ENCODE measurements around the gene ZNF783. TPM values are rescaled to one million over a fixed set of nuclear protein-coding genes. Genes with fewer than 3 reads are reported as not detected.

Gene ZNF783
- polyA plus RNA-seq, 1 donor from 2014 or later: 8.1 TPM

DNA sequence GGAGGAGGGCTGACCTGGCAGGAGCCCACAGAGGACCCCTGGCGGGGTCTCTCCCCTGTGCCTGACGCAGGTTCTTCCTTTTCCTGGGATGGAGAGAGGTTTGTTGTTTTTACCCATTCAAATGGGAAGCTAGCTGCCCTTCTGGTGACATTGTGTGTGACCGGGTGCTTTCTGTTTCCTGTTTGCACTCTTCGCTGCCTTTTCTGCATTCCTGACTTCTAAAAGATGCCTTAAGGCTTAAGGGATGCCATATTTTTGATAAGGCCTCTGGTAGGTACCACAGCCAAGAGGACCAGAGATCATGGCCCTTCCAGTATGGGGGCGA is 20.3 kb downstream of the ZNF783 start:
- Mint-ChIP-seq H3K4me1 (peaks cover 16 to 28% (median 18%) of the 10 kb centered on the region in 3 donors), H3K27ac (no peak overlapping the region), H3K36me3 (peaks cover 12% of the 10 kb centered on the region), H3K27me3 (no peaks in the 10 kb centered on the region), H3K4me3 (peak overlapping the region in 1 of 4 donors; percentile 51), H3K9me3 (no peaks in the 10 kb centered on the region)

- Mint-ChIP-seq H3K36me3 (peaks cover 11% of the 10 kb centered on the region), H3K4me1 (peaks cover 18 to 29% (median 19%) of the 10 kb centered on the region in 3 donors)
Observed at GRCh38 chr7:149283321-149283720, 21.3 kb downstream of the ZNF783 start.

GRCh38 chr7:149284343-149284742 is 22.3 kb downstream of the ZNF783 start:
- no peaks in the 10 kb centered on the region for H3K27me3 Mint-ChIP-seq
- H3K36me3 Mint-ChIP-seq: peaks cover 11% of the 10 kb centered on the region
- H3K4me3 Mint-ChIP-seq: peak overlapping the region; percentile 80 to 97 (median 92)
- peaks cover 18 to 29% (median 19%) of the 10 kb centered on the region in 3 donors for H3K4me1 Mint-ChIP-seq
- H3K9me3 Mint-ChIP-seq: no peaks in the 10 kb centered on the region
- H3K27ac Mint-ChIP-seq: peak overlapping the region; percentile 50 to 91 (median 86)

More at GRCh38 chr7:149283321-149283720, 21.3 kb downstream of the ZNF783 start:
- Mint-ChIP-seq H3K27me3 (no peaks in the 10 kb centered on the region), H3K9me3 (no peaks in the 10 kb centered on the region), H3K4me3 (no peak overlapping the region), H3K27ac (peak overlapping the region in 1 of 3 donors; percentile 86)

GRCh38 chr7:149284850-149285585 is 23.0 kb downstream of the ZNF783 start:
- peak overlapping the region; percentile 80 to 97 (median 92) for H3K4me3 Mint-ChIP-seq
- no peaks in the 10 kb centered on the region for H3K9me3 Mint-ChIP-seq
- H3K27ac Mint-ChIP-seq: peak overlapping the region; percentile 50 to 91 (median 86)
- H3K36me3 Mint-ChIP-seq: peaks cover 10% of the 10 kb centered on the region
- no peaks in the 10 kb centered on the region for H3K27me3 Mint-ChIP-seq
- peaks cover 18 to 29% (median 19%) of the 10 kb centered on the region in 3 donors for H3K4me1 Mint-ChIP-seq

DNA sequence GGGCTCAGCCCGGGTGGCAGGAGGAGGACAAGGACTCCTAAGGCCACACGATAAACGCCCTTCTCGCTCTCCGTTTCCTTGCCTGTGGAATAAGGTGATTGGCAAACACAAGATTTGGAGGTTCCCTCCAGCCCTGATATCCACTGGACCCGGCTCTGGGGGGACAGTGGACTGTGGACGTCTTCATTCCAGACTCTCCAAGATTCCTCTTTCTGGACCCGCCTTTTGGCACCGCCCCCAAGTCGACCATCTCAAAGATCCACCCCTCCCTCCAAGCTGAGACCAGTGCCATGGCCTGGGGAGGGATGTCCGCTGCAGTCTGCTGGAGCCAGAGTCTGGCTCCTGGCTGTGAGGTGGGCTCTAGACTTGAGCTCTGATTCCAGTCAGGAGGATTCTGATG is 23.6 kb downstream of the ZNF783 start:
- H3K36me3 Mint-ChIP-seq: peaks cover 10% of the 10 kb centered on the region
- peak overlapping the region; percentile 80 to 97 (median 92) for H3K4me3 Mint-ChIP-seq
- no peaks in the 10 kb centered on the region for H3K9me3 Mint-ChIP-seq
- H3K4me1 Mint-ChIP-seq: peaks cover 18 to 29% (median 19%) of the 10 kb centered on the region in 3 donors
- H3K27me3 Mint-ChIP-seq: no peaks in the 10 kb centered on the region
- H3K27ac Mint-ChIP-seq: peak overlapping the region in 1 of 3 donors; percentile 86

DNA sequence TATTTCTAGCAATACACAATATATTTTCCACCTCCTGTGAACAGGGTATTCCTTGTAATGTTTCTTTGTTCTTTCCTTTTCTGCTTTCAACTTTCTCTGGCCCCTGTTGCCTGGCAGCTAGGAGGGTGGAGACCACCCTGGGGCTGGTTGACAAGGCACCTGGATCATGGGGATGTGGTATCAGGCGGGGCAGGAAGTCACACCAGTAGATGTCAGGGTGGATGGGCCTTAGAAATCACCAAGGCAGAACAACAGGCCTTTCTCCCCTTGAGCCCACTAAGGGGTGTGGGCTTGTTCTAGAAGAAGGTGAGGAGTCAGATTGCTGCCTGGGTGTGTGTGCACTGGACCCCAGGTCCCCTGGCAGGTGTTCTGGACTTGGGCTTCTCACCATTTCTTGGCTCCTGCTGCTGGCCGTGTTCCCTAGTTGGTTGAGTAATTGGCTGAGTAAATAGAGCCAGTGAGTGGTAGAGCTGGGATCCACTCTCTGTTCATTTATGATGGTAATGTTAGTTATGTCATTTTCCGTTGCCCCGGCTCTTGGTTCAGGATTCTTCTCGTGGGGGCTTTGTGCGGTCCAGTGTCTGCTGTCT is 24.9 kb downstream of the ZNF783 start:
- Mint-ChIP-seq H3K4me3 (peak overlapping the region; percentile 30 to 90 (median 62)), H3K9me3 (no peaks in the 10 kb centered on the region), H3K4me1 (peaks cover 18 to 29% (median 19%) of the 10 kb centered on the region in 3 donors), H3K27ac (peak overlapping the region in 2 of 3 donors; percentile 25 to 39), H3K27me3 (no peaks in the 10 kb centered on the region), H3K36me3 (peaks cover 10% of the 10 kb centered on the region)

DNA sequence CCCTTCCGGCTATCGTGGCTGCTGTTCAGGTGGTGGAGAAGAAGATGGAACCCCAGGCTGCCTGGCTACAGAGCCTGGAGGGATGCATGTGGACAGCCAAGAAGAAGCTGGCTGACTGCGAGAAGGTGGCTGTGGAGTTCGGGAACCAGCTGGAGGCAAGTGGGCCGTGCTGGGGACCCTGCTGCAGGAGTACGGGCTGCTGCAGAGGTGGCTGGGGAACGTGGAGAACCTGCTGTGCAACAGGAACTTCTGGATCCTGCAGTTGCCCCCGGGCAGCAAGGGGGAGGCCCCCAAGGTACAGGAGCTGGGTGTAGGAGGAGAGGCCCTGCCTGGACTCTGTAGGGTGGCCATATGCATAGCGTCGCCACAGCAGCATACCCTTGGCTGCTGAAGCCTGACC is 25.6 kb downstream of the ZNF783 start:
- Mint-ChIP-seq H3K27ac (no peak overlapping the region), H3K9me3 (no peaks in the 10 kb centered on the region), H3K27me3 (no peaks in the 10 kb centered on the region), H3K36me3 (peaks cover 6% of the 10 kb centered on the region), H3K4me3 (peak overlapping the region in 2 of 4 donors; percentile 45 to 90), H3K4me1 (peaks cover 18 to 29% (median 23%) of the 10 kb centered on the region in 3 donors)

DNA sequence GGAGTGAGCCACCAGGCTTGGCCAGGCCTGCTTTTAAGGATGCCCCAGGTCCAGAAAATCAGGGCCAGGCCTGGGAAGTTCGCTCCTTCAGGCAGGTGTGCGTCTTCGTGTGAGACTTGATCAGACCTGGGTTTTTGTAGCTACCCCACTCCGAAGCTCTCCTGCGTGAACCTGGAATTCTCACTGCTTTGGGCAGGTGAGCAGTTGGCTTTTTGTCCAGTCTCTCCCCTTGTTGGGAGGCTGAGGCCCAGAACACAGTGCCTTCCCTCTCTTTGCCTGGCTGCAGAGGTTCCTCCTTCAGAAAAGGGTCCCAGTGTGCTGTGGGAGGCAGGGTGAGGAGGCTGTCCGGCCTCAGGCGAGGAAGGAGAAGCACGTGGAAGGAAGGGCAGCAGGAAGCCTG is 27.3 kb downstream of the ZNF783 start:
- no peaks in the 10 kb centered on the region for H3K27me3 Mint-ChIP-seq
- peaks cover 9% of the 10 kb centered on the region for H3K36me3 Mint-ChIP-seq
- peaks cover 15 to 28% (median 20%) of the 10 kb centered on the region in 3 donors for H3K4me1 Mint-ChIP-seq
- H3K4me3 Mint-ChIP-seq: no peak overlapping the region
- H3K27ac Mint-ChIP-seq: no peak overlapping the region
- H3K9me3 Mint-ChIP-seq: no peaks in the 10 kb centered on the region

- H3K27ac Mint-ChIP-seq: no peak overlapping the region
- no peaks in the 10 kb centered on the region for H3K27me3 Mint-ChIP-seq
- H3K36me3 Mint-ChIP-seq: peaks cover 9% of the 10 kb centered on the region
- peaks cover 10 to 23% (median 19%) of the 10 kb centered on the region in 3 donors for H3K4me1 Mint-ChIP-seq
- H3K4me3 Mint-ChIP-seq: no peak overlapping the region
- H3K9me3 Mint-ChIP-seq: no peaks in the 10 kb centered on the region
Observed at GRCh38 chr7:149289856-149290255, 27.9 kb downstream of the ZNF783 start.

- peaks cover 7 to 12% (median 12%) of the 10 kb centered on the region in 3 donors for H3K4me1 Mint-ChIP-seq
- H3K9me3 Mint-ChIP-seq: no peaks in the 10 kb centered on the region
- H3K4me3 Mint-ChIP-seq: no peak overlapping the region
- peaks cover 9% of the 10 kb centered on the region for H3K36me3 Mint-ChIP-seq
- H3K27me3 Mint-ChIP-seq: no peaks in the 10 kb centered on the region
- no peak overlapping the region for H3K27ac Mint-ChIP-seq
Observed at GRCh38 chr7:149291036-149291780, 29.2 kb downstream of the ZNF783 start.

DNA sequence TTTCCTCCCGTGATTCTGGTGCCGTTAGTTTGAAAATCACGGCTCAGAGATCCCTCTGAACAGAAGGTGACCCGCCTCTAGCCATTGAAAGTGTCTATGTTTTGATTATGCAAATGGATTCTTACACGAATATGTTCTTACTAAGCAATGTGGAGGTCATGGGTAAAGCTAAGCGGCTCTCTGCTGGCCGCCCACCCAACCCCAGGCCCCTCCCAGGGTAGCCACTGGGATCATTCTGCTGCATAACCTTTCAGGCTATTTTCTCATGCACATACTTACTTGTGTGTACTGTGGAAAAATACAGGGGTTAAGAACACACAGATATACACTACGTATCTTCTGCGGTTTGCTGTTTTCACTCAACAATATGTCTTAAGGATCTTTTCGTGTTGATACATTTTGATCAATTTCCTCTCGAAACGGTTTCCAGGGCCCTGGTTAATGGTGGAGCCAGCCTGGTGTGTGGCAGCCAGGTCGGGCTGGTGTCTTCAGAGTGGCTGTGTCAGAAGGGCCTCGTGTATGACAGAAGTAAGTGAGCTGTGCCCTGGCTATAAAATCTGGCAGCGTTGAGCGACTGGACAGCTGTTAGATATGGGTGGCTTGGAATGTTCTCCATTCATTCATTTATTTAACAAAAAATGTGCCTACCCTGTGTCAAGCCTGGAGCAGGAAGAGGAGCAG is 29.9 kb downstream of the ZNF783 start:
- Mint-ChIP-seq H3K9me3 (no peaks in the 10 kb centered on the region), H3K36me3 (peaks cover 9% of the 10 kb centered on the region), H3K4me1 (peaks cover 3 to 7% (median 5%) of the 10 kb centered on the region in 3 donors), H3K27ac (no peak overlapping the region), H3K27me3 (no peaks in the 10 kb centered on the region), H3K4me3 (no peak overlapping the region)

DNA sequence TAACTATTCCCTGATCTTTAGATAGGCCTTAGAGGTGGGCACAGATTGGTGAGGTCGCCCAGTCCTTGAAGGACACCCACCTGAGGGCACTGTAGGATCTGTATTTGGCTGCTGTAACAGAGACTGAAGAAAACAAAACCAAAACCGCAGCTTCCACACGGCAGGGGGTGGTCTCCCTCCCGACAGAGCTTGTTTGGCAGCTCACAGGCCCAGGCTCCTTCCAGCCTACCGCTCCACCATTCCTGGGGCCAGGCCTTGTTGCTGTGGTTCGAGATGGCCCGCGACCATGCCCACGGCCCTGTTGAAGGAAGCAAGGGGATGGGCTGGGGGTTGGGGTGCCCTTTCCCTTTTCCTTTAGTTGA is 30.4 kb downstream of the ZNF783 start:
- Mint-ChIP-seq H3K4me1 (peaks cover 3 to 5% (median 5%) of the 10 kb centered on the region in 3 donors), H3K27ac (no peak overlapping the region), H3K4me3 (no peak overlapping the region), H3K36me3 (peaks cover 4% of the 10 kb centered on the region), H3K27me3 (no peaks in the 10 kb centered on the region), H3K9me3 (no peaks in the 10 kb centered on the region)

DNA sequence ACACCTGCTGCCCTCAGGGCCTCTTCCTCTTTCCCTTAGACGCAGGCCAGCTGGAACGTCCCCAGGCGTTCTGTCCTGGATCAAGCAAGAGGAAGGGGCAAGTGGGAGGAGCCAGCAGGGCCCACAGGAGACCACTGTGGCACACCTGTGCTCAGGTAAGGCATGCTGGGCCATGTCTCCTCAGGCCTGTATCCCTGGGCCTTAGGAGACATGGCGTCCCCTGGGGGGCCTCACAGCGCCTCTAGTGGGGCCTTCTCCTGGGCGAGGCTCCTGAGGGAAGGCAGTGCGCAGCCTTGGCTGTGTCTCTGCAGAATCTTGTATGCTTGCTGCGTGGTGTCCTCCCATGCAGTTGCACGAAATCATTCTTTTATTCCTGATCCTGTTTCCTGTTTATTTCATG is 31.3 kb downstream of the ZNF783 start:
- Mint-ChIP-seq H3K4me1 (peaks cover 3 to 4% (median 4%) of the 10 kb centered on the region in 3 donors), H3K27ac (peak overlapping the region in 1 of 3 donors; percentile 65), H3K27me3 (no peaks in the 10 kb centered on the region), H3K4me3 (no peak overlapping the region), H3K36me3 (peaks cover 4% of the 10 kb centered on the region), H3K9me3 (peaks cover 0 to under 1% (median 0%) of the 10 kb centered on the region in 3 donors)

DNA sequence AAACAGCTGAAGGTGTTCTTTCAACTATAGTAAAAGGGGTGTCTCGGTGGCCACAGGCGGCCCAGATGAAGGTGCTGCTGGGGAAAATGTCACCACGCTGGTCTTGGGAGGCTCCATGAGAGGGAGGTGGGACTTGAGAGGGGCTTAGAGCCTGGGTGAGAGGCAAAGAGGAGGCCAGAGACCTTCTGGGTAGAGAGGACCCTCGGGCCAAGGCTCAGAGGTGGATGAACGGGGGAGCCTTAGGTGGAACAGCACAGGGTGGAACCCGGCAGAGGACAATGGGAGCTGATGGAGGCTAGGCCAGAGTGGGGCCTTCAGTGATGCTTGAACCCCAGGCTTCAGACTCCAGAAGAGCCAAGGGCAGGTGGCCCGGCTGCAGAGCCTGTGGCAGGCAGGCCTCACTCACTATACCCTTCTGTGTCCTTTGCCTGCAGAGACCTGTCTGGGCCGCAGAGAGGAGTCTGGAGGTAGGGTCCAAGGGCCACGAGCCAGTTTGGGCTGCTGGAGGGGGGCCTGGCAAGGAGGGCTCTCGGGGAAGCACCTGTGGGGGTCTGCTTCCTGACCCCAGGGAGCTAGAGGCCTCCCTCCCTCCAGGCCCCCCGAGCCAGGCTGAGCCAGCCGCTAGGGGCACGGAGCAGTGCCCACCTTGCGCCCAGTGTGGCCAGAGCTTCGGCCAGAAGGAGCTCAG is 32.1 kb downstream of the ZNF783 start:
- H3K4me3 Mint-ChIP-seq: no peak overlapping the region

More for the DNA sequence above, 32.1 kb downstream of the ZNF783 start:
- Mint-ChIP-seq H3K27ac (peak overlapping the region in 1 of 3 donors; percentile 65), H3K27me3 (no peaks in the 10 kb centered on the region), H3K36me3 (peaks cover 4% of the 10 kb centered on the region), H3K9me3 (peaks cover 0 to 5% (median 5%) of the 10 kb centered on the region in 3 donors), H3K4me1 (peaks cover 3 to 4% (median 4%) of the 10 kb centered on the region in 3 donors)

Data from IgD-negative memory B cell (primary cell).